ENCODE data around the gene CCDC47.

GRCh38 chr17:63822537-63822936 lies 49.1 kb upstream of the CCDC47 start:
- TF ChIP-seq, protein P1, sequence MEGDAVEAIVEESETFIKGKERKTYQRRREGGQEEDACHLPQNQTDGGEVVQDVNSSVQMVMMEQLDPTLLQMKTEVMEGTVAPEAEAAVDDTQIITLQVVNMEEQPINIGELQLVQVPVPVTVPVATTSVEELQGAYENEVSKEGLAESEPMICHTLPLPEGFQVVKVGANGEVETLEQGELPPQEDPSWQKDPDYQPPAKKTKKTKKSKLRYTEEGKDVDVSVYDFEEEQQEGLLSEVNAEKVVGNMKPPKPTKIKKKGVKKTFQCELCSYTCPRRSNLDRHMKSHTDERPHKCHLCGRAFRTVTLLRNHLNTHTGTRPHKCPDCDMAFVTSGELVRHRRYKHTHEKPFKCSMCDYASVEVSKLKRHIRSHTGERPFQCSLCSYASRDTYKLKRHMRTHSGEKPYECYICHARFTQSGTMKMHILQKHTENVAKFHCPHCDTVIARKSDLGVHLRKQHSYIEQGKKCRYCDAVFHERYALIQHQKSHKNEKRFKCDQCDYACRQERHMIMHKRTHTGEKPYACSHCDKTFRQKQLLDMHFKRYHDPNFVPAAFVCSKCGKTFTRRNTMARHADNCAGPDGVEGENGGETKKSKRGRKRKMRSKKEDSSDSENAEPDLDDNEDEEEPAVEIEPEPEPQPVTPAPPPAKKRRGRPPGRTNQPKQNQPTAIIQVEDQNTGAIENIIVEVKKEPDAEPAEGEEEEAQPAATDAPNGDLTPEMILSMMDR (IDR thresholded peaks at IDR 0.05; ENCODE audit: borderline replicate concordance, extremely low read depth, low read length, poor library complexity, severe bottlenecking), result no peak
- no peak for TF ChIP-seq EZH2 (IDR thresholded peaks at IDR 0.05; ENCODE audit: borderline replicate concordance, low read depth, low read length, severe bottlenecking)

Data from DND-41 (cell line).